NT2/D1 (cell line): Measurements from ENCODE around the gene LMBR1L.
A peak's percentile ranks its signal among the peaks of the same experiment; 100 is the strongest.
"Not testable (repeated sequence)": the region's sequence is repeated elsewhere in the genome, so short reads cannot be mapped to it uniquely, and the experiment has no call there.

Experiments used
- DNase-seq: peaks from one replicate; pipeline ENCODE4 v3.0.0-alpha.2; 2011; ENCODE audit warnings: low read depth, low spot score
- H3K27me3 ChIP-seq: 2 replicates; pipeline ENCODE4 v1.6.0; 2011; ENCODE audit warnings: mild to moderate bottlenecking; ENCODE audit not compliant: insufficient read length, insufficient read depth
- H3K36me3 ChIP-seq: 2 replicates; pipeline ENCODE4 v1.6.1; 2011; ENCODE audit warnings: mild to moderate bottlenecking, low read length, mixed read lengths; ENCODE audit not compliant: insufficient read depth, insufficient read length
- H3K4me1 ChIP-seq: 2 replicates; pipeline ENCODE4 v1.5.1; 2011; ENCODE audit not compliant: insufficient read depth, insufficient read length
- H3K4me3 ChIP-seq: 2 replicates; pipeline ENCODE4 v1.5.1; 2011; ENCODE audit warnings: low read depth; ENCODE audit not compliant: insufficient read length
- H3K9ac ChIP-seq: 2 replicates; pipeline ENCODE4 v1.6.0; 2011; ENCODE audit warnings: low read depth; ENCODE audit not compliant: insufficient read length
- H3K9me3 ChIP-seq: 2 replicates; pipeline ENCODE4 v1.5.1; 2011; ENCODE audit warnings: mild to moderate bottlenecking, low read length; ENCODE audit not compliant: insufficient read depth
- SUZ12 ChIP-seq: IDR thresholded peaks from 2 replicates; pipeline ENCODE4 v1.6.1; 2011; ENCODE audit not compliant: insufficient read length, insufficient read depth; ENCODE audit errors: extremely low read depth
- YY1 ChIP-seq: IDR thresholded peaks from 2 replicates; pipeline ENCODE4 v1.6.1; 2011; ENCODE audit not compliant: insufficient read length, insufficient read depth
- ZNF274 ChIP-seq: IDR thresholded peaks from 2 replicates; pipeline ENCODE4 v1.6.1; 2011; ENCODE audit warnings: mild to moderate bottlenecking, low read depth, low read length

Gene LMBR1L

DNA sequence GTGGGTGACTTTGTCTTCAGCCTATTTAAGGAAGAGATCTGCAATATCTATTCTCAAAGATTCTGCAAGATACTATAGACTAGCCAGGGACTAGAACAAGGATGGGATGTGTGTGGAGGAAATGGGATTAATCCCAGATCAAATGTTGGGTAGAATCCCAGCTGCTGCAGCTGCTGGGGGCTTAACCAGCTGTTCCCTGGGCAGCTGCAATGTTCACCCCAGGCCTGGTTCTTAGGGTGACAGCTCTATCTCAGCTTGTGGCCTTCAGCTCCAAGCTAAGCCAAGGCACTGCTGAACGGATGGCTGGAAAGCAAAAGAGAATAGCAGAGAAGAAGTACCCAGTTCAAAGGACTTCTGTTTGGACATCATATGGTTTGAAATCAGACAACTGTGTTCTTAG, 30.9 kb downstream of the LMBR1L start:
- Histone ChIP-seq H3K9ac (no peak overlapping the region), H3K4me3 (no peak overlapping the region), H3K27me3 (no peaks in the 10 kb centered on the region), H3K9me3 (no peaks in the 10 kb centered on the region; the same call in 1 of the 2 replicates), H3K36me3 (no peaks in the 10 kb centered on the region), H3K4me1 (no peaks in the 10 kb centered on the region)
- DNase-seq = no peak
- no peak for TF ChIP-seq YY1
- TF ChIP-seq ZNF274 = no peak
- TF ChIP-seq SUZ12 = no peak

DNA sequence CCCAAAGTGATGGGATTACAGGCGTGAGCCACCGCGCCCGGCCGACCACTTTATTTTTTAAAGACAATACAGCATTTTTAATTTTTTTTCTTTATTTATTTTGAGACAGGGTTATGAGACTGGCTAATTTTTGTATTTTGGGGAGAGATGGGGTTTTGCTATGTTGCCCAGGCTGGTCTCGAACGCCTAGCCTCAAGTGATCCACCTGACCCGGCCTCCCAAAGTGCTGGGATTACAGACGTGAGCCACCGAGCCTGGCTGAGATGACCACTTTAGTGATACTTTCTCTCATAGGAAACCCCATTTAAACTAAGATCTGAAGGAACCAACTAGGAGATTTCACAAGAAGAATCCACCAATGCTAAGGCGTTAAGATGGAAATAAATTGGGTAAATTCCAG, 39.7 kb downstream of the LMBR1L start:
- Histone ChIP-seq H3K4me1 (peaks cover 9% of the 10 kb centered on the region), H3K27me3 (peaks cover 8% of the 10 kb centered on the region), H3K9me3 (no peaks in the 10 kb centered on the region), H3K4me3 (no peak overlapping the region), H3K36me3 (no peaks in the 10 kb centered on the region), H3K9ac (no peak overlapping the region)
- DNase-seq = no peak
- TF ChIP-seq SUZ12 = no peak
- TF ChIP-seq YY1 = no peak
- TF ChIP-seq ZNF274 = no peak

DNA sequence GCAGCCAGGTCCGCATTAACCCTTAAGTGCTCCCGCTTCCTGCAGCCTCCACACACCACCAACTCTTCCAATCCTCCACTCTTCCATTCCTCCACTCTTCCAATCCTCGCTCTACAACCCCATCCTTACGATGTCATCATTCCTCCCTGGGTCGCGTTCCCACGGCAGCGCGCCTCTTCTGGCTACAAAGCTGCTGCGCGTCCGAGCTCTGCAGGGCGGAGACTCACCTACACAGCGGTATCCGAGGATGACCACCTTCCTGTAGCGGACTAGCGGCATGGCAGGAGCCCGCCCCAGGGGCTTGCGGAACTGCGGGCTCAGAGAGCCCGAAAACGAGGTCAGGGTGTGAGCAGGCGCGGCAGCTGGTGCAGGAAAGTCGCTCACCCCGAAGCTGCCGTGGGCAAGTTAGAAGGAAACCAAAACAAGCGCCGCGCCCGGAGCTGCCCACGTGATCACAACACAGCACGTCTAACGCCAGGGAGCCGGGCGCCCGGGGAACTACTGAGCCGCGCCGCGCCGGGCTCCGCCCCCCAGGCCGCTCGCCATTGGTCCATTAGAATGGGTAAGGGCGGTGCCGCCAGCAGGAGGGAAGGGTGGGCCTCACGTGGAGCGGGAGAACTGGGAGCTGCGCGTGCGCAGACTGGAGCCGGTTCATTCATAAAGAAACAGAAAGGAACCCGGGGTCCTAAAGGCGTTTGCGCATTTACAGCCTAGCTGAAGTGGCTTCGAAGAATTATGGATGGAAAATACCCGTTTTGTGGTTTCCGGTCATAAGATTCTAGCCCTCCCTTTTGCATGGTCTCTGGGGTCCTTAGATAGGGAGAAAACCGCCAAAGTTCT, 40.9 kb downstream of the LMBR1L start, which contains the start of gene RHEBL1:
Gene RHEBL1 (minus strand): TSS at position 473 of the 840 bp plus-strand sequence. CDS start 194 bp downstream, at position 279.
- Histone ChIP-seq H3K4me1 (peaks cover 9% of the 10 kb centered on the region), H3K4me3 (peak within 1 kb of the TSS; percentile 75), H3K9me3 (no peaks in the 10 kb centered on the region), H3K27me3 (peaks cover 8% of the 10 kb centered on the region), H3K9ac (peak within 1 kb of the TSS; percentile 73), H3K36me3 (peaks cover 5% of the 10 kb centered on the region)
- TF ChIP-seq ZNF274 (no peak), YY1 (no peak)
- peak; percentile 81 for DNase-seq

DNA sequence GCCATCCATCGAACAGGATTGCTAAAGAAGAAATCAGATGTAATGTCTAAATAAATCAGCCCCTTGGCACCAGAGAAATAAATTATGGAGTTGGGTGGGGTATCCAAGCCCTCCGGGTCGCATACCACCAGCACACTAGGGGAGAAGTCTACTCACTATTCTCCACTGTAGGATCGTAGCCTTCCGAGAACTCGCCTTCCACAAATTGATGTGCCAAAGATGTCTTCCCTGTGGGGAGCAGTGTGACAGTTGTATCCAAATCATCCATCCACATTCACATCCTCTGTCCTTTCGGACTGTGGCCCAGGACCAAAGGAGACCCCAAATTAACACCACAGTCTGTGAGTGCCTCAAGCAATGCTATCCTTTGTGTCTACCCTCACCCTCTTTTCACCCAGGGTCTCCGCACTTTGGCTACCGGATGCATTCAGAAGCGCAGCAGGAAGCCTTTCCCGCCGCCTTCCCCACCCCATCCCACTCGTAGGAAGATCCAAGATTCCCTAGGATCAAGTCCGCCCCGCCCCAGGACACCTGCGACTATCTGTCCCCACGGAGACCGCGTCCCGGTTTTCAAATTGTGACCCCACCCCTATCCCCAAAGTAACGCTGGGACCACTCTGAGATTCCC, 41.7 kb downstream of the LMBR1L start:
- Histone ChIP-seq H3K9ac (peak overlapping the region; percentile 73), H3K9me3 (no peaks in the 10 kb centered on the region), H3K36me3 (peaks cover 7% of the 10 kb centered on the region), H3K27me3 (peaks cover 8% of the 10 kb centered on the region), H3K4me1 (peaks cover 9% of the 10 kb centered on the region), H3K4me3 (peak overlapping the region; percentile 75)
- no peak for DNase-seq
- TF ChIP-seq ZNF274 = no peak
- TF ChIP-seq YY1 = no peak
- no peak for TF ChIP-seq SUZ12

DNA sequence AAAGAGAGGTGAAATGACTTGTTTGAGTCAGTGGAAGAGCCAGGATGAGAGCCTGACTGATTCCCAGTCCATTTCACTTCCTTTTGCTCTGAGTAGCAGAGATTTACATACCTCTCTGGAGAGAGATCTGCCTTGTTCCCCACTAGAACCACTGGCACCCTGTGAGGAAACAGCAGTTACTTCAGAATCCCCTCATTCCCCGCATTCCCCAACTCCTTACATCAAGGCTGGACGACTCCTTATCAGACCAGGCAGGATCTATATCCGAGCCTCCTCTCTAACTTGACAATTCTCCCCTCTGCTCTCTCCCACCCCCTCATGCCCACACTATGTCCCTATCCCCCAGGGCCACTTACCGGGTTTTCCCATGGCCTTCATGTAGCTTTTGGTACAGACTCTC, 44.5 kb downstream of the LMBR1L start:
- H3K4me3 ChIP-seq = no peak overlapping the region
- peak overlapping the region; percentile 57 for H3K9ac ChIP-seq
- peaks cover 8% of the 10 kb centered on the region for H3K27me3 ChIP-seq
- peak; percentile 33 for DNase-seq
- H3K4me1 ChIP-seq = peaks cover 9% of the 10 kb centered on the region
- H3K9me3 ChIP-seq = no peaks in the 10 kb centered on the region
- peaks cover 7% of the 10 kb centered on the region for H3K36me3 ChIP-seq
- TF ChIP-seq SUZ12 (no peak), YY1 (no peak), ZNF274 (no peak)

DNA sequence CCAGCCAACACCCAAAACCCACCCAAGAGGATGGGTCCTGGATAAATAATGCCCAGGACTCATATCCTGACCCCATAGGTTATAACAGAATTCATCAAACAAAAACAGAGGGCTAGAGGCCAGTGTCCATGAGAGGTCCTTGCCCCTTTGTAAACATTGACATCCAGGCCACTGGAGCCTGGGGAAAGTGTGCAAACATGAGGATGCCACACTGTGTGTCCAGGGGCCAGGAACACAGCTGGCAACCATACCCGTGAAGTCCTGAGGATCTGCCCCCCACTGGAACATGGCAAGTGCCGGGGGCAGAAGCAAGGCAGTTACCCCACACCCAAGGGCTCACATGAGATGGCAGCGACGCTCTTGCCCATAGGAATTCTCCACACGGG, 45.9 kb downstream of the LMBR1L start:
- no peak for DNase-seq
- TF ChIP-seq YY1 = no peak
- TF ChIP-seq ZNF274 = no peak
- TF ChIP-seq SUZ12 = no peak

DNA sequence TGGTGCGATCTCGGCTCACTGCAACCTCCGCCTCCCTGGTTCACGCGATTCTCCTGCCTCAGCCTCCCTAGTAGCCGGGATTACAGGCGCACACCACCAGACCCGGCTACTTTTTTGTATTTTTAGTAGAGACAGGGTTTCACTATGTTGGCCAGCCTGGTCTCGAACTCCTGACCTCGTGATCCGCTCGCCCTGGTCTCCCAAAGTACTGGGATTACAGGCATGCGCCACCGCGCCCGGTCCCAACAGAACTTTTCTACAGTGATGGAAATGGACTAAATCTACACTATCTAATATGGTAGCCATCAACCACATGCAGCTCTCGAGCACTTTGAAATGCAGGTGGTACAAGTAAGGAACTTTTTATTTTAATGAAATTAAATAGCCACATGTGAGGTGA, 48.7 kb downstream of the LMBR1L start:
- H3K27me3 ChIP-seq, H3K9me3 ChIP-seq, DNase-seq, H3K4me3 ChIP-seq, H3K9ac ChIP-seq: not testable (repeated sequence)
- Histone ChIP-seq H3K4me1 (peaks cover 14% of the 10 kb centered on the region), H3K36me3 (peaks cover 25% of the 10 kb centered on the region)

More for the DNA sequence above, 45.9 kb downstream of the LMBR1L start:
- Histone ChIP-seq H3K36me3 (peaks cover 7% of the 10 kb centered on the region), H3K4me3 (no peak overlapping the region), H3K27me3 (peaks cover 8% of the 10 kb centered on the region), H3K9ac (no peak overlapping the region), H3K9me3 (no peaks in the 10 kb centered on the region), H3K4me1 (peaks cover 9% of the 10 kb centered on the region)
